ENCODE results near the gene TMEM91. TPM values are rescaled to one million over a fixed set of nuclear protein-coding genes. Genes with fewer than 3 reads are reported as not detected.
A peak's percentile ranks its signal among the peaks of the same experiment; 100 is the strongest.

TMEM91 gene
- total and polyA plus RNA-seq, 2 experiments from 2014 or later, result 9.3 to 10.6 TPM

GRCh38 chr19:41330946-41331678 lies 45.2 kb upstream of the TMEM91 start (continued):
- TF ChIP-seq, protein P1, sequence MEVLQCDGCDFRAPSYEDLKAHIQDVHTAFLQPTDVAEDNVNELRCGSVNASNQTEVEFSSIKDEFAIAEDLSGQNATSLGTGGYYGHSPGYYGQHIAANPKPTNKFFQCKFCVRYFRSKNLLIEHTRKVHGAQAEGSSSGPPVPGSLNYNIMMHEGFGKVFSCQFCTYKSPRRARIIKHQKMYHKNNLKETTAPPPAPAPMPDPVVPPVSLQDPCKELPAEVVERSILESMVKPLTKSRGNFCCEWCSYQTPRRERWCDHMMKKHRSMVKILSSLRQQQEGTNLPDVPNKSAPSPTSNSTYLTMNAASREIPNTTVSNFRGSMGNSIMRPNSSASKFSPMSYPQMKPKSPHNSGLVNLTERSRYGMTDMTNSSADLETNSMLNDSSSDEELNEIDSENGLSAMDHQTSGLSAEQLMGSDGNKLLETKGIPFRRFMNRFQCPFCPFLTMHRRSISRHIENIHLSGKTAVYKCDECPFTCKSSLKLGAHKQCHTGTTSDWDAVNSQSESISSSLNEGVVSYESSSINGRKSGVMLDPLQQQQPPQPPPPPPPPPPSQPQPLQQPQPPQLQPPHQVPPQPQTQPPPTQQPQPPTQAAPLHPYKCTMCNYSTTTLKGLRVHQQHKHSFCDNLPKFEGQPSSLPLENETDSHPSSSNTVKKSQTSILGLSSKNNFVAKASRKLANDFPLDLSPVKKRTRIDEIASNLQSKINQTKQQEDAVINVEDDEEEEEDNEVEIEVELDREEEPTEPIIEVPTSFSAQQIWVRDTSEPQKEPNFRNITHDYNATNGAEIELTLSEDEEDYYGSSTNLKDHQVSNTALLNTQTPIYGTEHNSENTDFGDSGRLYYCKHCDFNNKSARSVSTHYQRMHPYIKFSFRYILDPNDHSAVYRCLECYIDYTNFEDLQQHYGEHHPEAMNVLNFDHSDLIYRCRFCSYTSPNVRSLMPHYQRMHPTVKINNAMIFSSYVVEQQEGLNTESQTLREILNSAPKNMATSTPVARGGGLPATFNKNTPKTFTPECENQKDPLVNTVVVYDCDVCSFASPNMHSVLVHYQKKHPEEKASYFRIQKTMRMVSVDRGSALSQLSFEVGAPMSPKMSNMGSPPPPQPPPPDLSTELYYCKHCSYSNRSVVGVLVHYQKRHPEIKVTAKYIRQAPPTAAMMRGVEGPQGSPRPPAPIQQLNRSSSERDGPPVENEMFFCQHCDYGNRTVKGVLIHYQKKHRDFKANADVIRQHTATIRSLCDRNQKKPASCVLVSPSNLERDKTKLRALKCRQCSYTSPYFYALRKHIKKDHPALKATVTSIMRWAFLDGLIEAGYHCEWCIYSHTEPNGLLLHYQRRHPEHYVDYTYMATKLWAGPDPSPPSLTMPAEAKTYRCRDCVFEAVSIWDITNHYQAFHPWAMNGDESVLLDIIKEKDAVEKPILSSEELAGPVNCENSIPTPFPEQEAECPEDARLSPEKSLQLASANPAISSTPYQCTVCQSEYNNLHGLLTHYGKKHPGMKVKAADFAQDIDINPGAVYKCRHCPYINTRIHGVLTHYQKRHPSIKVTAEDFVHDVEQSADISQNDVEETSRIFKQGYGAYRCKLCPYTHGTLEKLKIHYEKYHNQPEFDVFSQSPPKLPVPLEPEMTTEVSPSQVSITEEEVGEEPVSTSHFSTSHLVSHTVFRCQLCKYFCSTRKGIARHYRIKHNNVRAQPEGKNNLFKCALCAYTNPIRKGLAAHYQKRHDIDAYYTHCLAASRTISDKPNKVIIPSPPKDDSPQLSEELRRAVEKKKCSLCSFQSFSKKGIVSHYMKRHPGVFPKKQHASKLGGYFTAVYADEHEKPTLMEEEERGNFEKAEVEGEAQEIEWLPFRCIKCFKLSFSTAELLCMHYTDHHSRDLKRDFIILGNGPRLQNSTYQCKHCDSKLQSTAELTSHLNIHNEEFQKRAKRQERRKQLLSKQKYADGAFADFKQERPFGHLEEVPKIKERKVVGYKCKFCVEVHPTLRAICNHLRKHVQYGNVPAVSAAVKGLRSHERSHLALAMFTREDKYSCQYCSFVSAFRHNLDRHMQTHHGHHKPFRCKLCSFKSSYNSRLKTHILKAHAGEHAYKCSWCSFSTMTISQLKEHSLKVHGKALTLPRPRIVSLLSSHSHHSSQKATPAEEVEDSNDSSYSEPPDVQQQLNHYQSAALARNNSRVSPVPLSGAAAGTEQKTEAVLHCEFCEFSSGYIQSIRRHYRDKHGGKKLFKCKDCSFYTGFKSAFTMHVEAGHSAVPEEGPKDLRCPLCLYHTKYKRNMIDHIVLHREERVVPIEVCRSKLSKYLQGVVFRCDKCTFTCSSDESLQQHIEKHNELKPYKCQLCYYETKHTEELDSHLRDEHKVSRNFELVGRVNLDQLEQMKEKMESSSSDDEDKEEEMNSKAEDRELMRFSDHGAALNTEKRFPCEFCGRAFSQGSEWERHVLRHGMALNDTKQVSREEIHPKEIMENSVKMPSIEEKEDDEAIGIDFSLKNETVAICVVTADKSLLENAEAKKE (CRISPR knock-in tag; IDR thresholded peaks at IDR 0.05), result no peak

DNA sequence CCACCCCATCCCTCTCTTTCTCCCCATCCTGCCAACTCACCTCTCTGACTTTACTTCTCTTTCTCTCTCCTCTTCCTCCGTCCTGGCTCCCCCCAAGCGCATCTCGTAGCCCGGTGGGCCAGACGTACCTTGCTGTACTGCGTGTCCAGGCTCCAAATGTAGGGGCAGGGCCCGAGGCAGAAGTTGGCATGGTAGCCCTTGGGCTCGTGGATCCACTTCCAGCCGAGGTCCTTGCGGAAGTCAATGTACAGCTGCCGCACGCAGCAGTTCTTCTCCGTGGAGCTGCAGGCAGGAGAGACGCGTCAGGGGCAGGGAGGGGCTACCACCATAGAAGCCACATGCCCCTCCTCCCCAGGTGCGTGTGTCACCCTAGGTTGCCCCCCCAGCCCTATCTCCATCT lies 44.3 kb upstream of the TMEM91 start:
- Mint-ChIP-seq H3K27me3 (ENCODE audit: insufficient read depth, low read depth, poor library complexity) (peaks cover 18% of the 10 kb centered on the region), H3K4me3 (no peak overlapping the region), H3K9me3 (no peaks in the 10 kb centered on the region), H3K36me3 (ENCODE audit: low read depth) (no peaks in the 10 kb centered on the region; the same call in 2 of the 3 replicates), H3K27ac (no peak overlapping the region), H3K4me1 (peaks cover 30% of the 10 kb centered on the region)
- Histone ChIP-seq H2AFZ (no peak overlapping the region), H3K27me3 (ENCODE audit: insufficient read depth) (peaks cover 10% of the 10 kb centered on the region), H3K79me2 (replicated peaks; ENCODE audit: insufficient read depth) (no peaks in the 10 kb centered on the region), H3K9me2 (ENCODE audit: insufficient read depth) (no peaks in the 10 kb centered on the region), H3K27ac (ENCODE audit: low read depth) (no peak overlapping the region), H3K4me1 (ENCODE audit: insufficient read depth) (peaks cover 23% of the 10 kb centered on the region), H3K4me3 (no peak overlapping the region), H4K20me1 (replicated peaks; ENCODE audit: insufficient read depth) (no peaks in the 10 kb centered on the region), H3K4me2 (0 out of 2 replicates have a peak overlapping the region, but pooled peaks have one; percentile 83), H3F3A (replicated peaks; ENCODE audit: low read depth) (peaks cover 5% of the 10 kb centered on the region), H3K36me3 (ENCODE audit: insufficient read depth) (no peaks in the 10 kb centered on the region)
- ATAC-seq (no peak), DNase-seq (ENCODE audit: low spot score) (no peak)
- TF ChIP-seq JUNB (IDR thresholded peaks at IDR 0.05; ENCODE audit: unreplicated experiment), result no peak
- no peak for TF ChIP-seq POLR2AphosphoS5 (IDR thresholded peaks at IDR 0.05; ENCODE audit: low read depth)
- TF ChIP-seq REST (IDR thresholded peaks at IDR 0.05; ENCODE audit: unreplicated experiment), result no peak
- TF ChIP-seq CTCF (conservative IDR thresholded peaks at IDR 0.05; ENCODE audit: low read depth in 2 of 2), result no peak
- TF ChIP-seq ZNF114 (CRISPR knock-in tag; IDR thresholded peaks at IDR 0.05), result no peak
- no peak for TF ChIP-seq EZH2 (IDR thresholded peaks at IDR 0.05; ENCODE audit: low read depth, unreplicated experiment)
- no peak for TF ChIP-seq NANOG (IDR thresholded peaks at IDR 0.05; ENCODE audit: borderline replicate concordance)
- TF ChIP-seq STAT1 (IDR thresholded peaks at IDR 0.05; ENCODE audit: unreplicated experiment), result no peak
- no peak for TF ChIP-seq ETS1 (IDR thresholded peaks at IDR 0.05)
- no peak for TF ChIP-seq ZNF331 (CRISPR knock-in tag; IDR thresholded peaks at IDR 0.05; ENCODE audit: low read depth)
- TF ChIP-seq CREB1 (CRISPR knock-in tag; IDR thresholded peaks at IDR 0.05; ENCODE audit: low read depth), result no peak

Data from GM23338 (cell line).